Psoas muscle (tissue), 8 donors: Measurements from ENCODE around the gene PTPRR. TPM values are rescaled to one million over a fixed set of nuclear protein-coding genes. Genes with fewer than 3 reads are reported as not detected.

Experiments used
- ATAC-seq, 4 donors: fragments of 200-7000 bp; cut with Tn5 transposase; one replicate each; pipeline ENCODE4 v1.9.1; 2020; ENCODE audit warnings: moderate library complexity in 3 of 4, mild to moderate bottlenecking in 2 of 4
- DNase-seq, 2 donors: peaks; one replicate each; pipeline ENCODE4 v3.0.0-alpha.2; 2020
- H3K27ac ChIP-seq: fragments of 200-600 bp; one replicate; pipeline ENCODE4 v1.8.0; 2022
- H3K27me3 ChIP-seq, 3 donors: fragments of 200-600 bp in 1 of 3; one replicate each; pipeline versions ENCODE4 v1.6.1 to v1.8.0; 2013 to 2022; ENCODE audit warnings: low read length in 2 of 3, mild to moderate bottlenecking in 2 of 3, moderate library complexity in 1 of 3; ENCODE audit not compliant: insufficient read depth in 3 of 3
- H3K36me3 ChIP-seq, 2 donors: fragments of 200-600 bp in 1 of 2; one replicate each; pipeline versions ENCODE4 v1.6.1 to v1.8.0; 2013 to 2022; ENCODE audit warnings: low read depth in 1 of 2, mild to moderate bottlenecking in 1 of 2, moderate library complexity in 1 of 2; ENCODE audit not compliant: insufficient read depth in 1 of 2
- H3K4me1 ChIP-seq: fragments of 200-600 bp; one replicate; pipeline ENCODE4 v1.8.0; 2022
- H3K4me3 ChIP-seq: fragments of 200-600 bp; one replicate; pipeline ENCODE4 v1.8.0; 2022; ENCODE audit warnings: mild to moderate bottlenecking
- H3K9me3 ChIP-seq: fragments of 200-600 bp; one replicate; pipeline ENCODE4 v1.8.0; 2022
- WGBS, 3 donors: extraction: QIAGEN DNeasy Blood & Tissue Kit; methylation state at CpG; one replicate each; pipeline versions ENCODE4 v1.1.6 to v1.1.7; 2013; 5-methylcytosine and 5-hydroxymethylcytosine counted together
- intact Hi-C, 2 donors: fragments of 100-400 bp; cut with DNase I; formaldehyde crosslinking; loops; one replicate each; pipeline versions ENCODE4 v1.11.0 to v1.14.2; 2022
- polyA plus RNA-seq, 3 donors: library from polyadenylated mRNA; stranded (reverse); fragments of 200-250 nt; gene quantifications; one replicate each; pipeline ENCODE4 v1.2.3, GENCODE V29; 2013
- total RNA-seq, 4 donors: library from RNA; stranded (reverse); fragmentation: NEBNext Ultra II Directional in 2 of 4; extraction: Animal tissue kit (Norgen Biotek cat#: 25700) in 2 of 4; gene quantifications; one replicate each; pipeline versions ENCODE4 v1.2.1 to v1.2.4, GENCODE V29; 2021 to 2023
- TF ChIP-seq, protein P1 (sequence below): fragments of 200-600 bp; IDR thresholded peaks from one replicate; pipeline ENCODE4 v1.8.0; 2022; ENCODE audit warnings: antibody characterized with exemption
- donor health status: healthy with polysubstance abuse.
- donor health status: DM: no; HTN: no; CAD: no; lungs with moderate emphysema.
- donor health status: Bipolar disorder and iron deficiency.
- donor health status: healthy.
- donor health status: DM: yes; HTN: yes; CAD: no.
- donor health status: DM: no; HTN: no; CAD: no.
- donor health status: DM: no; HTN: no; CAD: no.
- donor health status: DM: yes; HTN: yes; CAD: no.

PTPRR gene
- total and polyA plus RNA-seq, 7 donors = 0.08 to 0.35 (median 0.24) TPM

DNA sequence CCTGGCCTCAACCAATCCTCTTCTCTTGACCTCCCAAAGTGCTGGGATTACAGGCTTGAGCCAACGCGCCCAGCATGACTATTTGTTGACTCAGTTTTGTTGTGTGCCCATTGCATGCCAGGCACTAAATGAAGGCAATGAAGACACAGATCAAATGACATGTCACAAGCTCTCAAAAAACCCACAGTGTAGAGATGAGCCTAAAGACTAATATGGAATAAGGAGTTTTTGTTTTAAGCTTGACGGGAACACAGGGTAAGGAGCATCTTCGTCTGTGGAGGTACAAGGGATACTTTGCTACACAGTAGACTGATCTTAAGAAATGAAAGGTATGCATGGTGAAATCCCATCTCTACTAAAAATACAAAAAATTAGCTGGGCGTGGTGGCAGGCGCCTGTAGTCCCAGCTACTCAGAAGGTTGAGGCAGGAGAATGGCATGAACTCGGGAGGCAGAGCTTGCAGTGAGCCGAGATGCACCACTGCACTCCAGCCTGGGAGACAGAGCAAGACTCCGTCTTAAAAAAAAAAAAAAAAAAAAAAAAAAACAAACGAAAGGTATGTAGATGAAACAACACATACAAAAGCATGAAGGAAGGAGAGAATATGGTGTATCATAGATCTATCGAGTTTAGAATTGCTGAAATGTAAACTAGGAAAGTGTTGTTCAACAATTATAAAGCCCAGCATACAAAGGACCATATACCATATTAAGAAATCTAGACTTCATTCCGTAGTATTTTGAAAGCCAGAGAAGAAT lies 161.2 kb downstream of the PTPRR start:
- DNase-seq = no peak
- H3K9me3 ChIP-seq = no peaks in the 10 kb centered on the region
- H3K4me3 ChIP-seq = no peak overlapping the region
- H3K4me1 ChIP-seq = no peaks in the 10 kb centered on the region
- ATAC-seq = no peak
- H3K27me3 ChIP-seq = no peaks in the 10 kb centered on the region
- H3K27ac ChIP-seq = no peak overlapping the region
- intact Hi-C loops = no loop called here
- 91 to 97% (median 93%) methylated on average over 12 of the region's 12 CpGs for WGBS, 3 donors
- H3K36me3 ChIP-seq = no peaks in the 10 kb centered on the region
- TF ChIP-seq, protein P1, sequence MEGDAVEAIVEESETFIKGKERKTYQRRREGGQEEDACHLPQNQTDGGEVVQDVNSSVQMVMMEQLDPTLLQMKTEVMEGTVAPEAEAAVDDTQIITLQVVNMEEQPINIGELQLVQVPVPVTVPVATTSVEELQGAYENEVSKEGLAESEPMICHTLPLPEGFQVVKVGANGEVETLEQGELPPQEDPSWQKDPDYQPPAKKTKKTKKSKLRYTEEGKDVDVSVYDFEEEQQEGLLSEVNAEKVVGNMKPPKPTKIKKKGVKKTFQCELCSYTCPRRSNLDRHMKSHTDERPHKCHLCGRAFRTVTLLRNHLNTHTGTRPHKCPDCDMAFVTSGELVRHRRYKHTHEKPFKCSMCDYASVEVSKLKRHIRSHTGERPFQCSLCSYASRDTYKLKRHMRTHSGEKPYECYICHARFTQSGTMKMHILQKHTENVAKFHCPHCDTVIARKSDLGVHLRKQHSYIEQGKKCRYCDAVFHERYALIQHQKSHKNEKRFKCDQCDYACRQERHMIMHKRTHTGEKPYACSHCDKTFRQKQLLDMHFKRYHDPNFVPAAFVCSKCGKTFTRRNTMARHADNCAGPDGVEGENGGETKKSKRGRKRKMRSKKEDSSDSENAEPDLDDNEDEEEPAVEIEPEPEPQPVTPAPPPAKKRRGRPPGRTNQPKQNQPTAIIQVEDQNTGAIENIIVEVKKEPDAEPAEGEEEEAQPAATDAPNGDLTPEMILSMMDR = no peak

DNA sequence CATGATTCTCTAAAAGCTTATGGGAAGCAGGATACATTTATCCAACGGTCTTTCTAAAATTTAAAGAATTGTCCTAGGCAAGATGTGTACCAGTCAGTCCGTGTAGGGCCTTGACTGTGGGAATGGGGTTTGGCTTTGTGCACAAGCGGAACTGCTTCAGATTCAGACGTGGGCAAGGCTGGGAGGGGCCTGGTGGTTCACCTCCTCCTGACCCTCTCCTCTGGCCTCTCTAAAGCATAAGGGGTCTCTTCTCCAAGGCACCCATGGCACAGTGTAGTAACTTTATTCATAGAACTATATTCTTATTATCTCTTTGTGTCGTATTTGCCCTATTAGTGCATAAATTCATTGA lies 162.1 kb downstream of the PTPRR start:
- DNase-seq (no peak), ATAC-seq (no peak)
- Histone ChIP-seq H3K4me1 (no peaks in the 10 kb centered on the region), H3K4me3 (no peak overlapping the region), H3K27me3 (no peaks in the 10 kb centered on the region), H3K36me3 (no peaks in the 10 kb centered on the region), H3K27ac (no peak overlapping the region), H3K9me3 (no peaks in the 10 kb centered on the region)
- TF ChIP-seq, protein P1 = no peak
- intact Hi-C loops = no loop called here
- 70 to 75% (median 72%) methylated on average over 5 of the region's 5 CpGs for WGBS, 3 donors

DNA sequence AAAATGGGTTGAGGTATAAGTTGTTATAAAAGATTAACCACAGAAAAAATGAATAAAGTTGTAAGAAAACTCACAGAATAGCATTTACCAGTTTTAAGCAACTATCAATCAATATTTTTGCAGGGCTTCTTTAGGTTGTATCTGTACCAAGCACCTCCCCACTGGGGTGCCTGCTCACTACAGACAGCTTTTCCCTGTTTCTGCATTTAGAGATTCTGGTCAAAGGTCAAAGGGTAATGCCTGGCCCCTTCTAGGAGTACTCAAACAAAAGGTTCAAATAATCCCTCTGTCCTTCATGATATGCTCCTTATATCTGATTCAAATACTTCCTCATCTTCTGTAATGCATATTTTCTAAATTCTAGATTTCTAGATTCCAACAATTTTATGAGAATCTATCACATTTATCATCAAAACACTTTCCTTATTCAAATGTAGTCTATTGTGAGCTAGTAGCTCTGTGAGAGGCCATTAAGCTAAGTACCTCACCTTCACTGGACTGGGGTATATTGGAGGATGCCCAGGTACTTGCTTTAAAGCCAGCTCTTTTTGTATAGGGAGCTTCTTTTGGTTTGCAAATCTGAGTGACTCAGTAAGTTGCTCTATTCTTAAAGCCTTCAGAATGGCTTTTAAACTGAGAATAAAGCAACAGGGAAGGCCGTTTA lies 162.6 kb downstream of the PTPRR start:
- Histone ChIP-seq H3K36me3 (no peaks in the 10 kb centered on the region), H3K9me3 (no peaks in the 10 kb centered on the region), H3K27ac (no peak overlapping the region), H3K27me3 (no peaks in the 10 kb centered on the region), H3K4me1 (no peaks in the 10 kb centered on the region), H3K4me3 (no peak overlapping the region)
- no peak for DNase-seq
- ATAC-seq = no peak
- intact Hi-C loops = no loop called here
- TF ChIP-seq, protein P1 = no peak
- 54 to 78% (median 72%) methylated on average over 1 of the region's 1 CpG for WGBS, 3 donors

DNA sequence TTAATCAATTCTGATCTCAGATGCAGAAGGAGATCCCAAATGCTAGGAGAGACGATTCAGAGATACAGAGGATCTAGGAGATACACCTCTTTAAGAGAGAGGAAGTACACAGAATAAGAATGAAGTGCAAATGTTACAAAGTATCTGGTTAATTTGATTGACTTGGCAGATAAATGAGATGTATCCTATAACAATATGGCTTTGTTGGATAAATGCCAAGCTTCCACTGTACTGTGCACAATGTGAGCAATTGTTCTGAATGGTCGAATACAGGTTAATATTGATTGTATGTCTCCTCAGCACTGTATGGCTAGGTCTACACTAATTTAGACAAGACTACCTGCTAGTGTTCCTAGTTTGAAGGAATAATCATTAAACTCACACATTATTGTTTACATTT lies 163.7 kb downstream of the PTPRR start:
- Histone ChIP-seq H3K9me3 (no peaks in the 10 kb centered on the region), H3K4me1 (no peaks in the 10 kb centered on the region), H3K36me3 (no peaks in the 10 kb centered on the region), H3K27ac (no peak overlapping the region), H3K4me3 (no peak overlapping the region), H3K27me3 (peaks cover 0 to 3% (median 0%) of the 10 kb centered on the region in 3 donors)
- intact Hi-C loops = no loop called here
- 52 to 55% (median 53%) methylated on average over 2 of the region's 2 CpGs for WGBS, 3 donors
- TF ChIP-seq, protein P1 = no peak
- DNase-seq = no peak
- no peak for ATAC-seq
